HepG2 (cell line): ENCODE measurements around the gene TRAP1. TPM values are rescaled to one million over a fixed set of nuclear protein-coding genes. Genes with fewer than 3 reads are reported as not detected.

ENCODE experiments used
- ATAC-seq: fragments of 200-7000 bp; cut with Tn5 transposase; 3 replicates; pipeline ENCODE4 v1.9.1; 2020; ENCODE audit warnings: mild to moderate bottlenecking, moderate library complexity
- BruUV-seq: library from RNA; stranded (reverse); fragments of 400-500 nt; replicated peaks from 2 replicates; lab custom pipeline; 2021; lab: Mats Ljungman, UMichigan
- CTCF ChIA-PET: fragments of 300-600 bp; formaldehyde crosslinking; extraction: SDS; loops from one replicate; lab custom pipeline; 2021; ENCODE audit warnings: low total read pairs, inconsistent platforms, low intra/inter-chr PET ratio; lab: Yijun Ruan, JAX
- POLR2A ChIA-PET: fragments of 350-600 bp; sonication (Branson Sonifier 250); formaldehyde crosslinking; loops from one replicate; lab custom pipeline; 2020; ENCODE audit warnings: antibody characterized with exemption, inconsistent platforms; lab: Yijun Ruan, JAX
- DNase-seq: peaks from one replicate; pipeline ENCODE4 v3.0.0-alpha.2; 2015; ENCODE audit warnings: low spot score
- FAIRE-seq: peaks from 3 replicates; lab custom pipeline; 2011; peaks lifted over from hg19 to GRCh38; lab: Jason Lieb, UNC
- H2AFZ ChIP-seq: one replicate; pipeline ENCODE4 v1.6.1; 2011; ENCODE audit warnings: low read length, inconsistent platforms
- H3K27ac ChIP-seq: fragments of 300-600 bp; 3 replicates; pipeline ENCODE4 v1.8.0; 2011; ENCODE audit warnings: mixed run types, mild to moderate bottlenecking, mixed read lengths, low read length, inconsistent platforms; ENCODE audit not compliant: insufficient read depth; ENCODE audit errors: extremely low read length
- H3K27me3 ChIP-seq, 2 experiments: fragments of 200-600 bp in 1 of 2; 2 replicates in 1 of 2; 3 replicates in 1 of 2; pipeline versions ENCODE4 v1.6.0 to v1.8.0; 2011; ENCODE audit warnings: low read length in 2 of 2, mild to moderate bottlenecking in 2 of 2, moderate library complexity in 2 of 2, inconsistent platforms in 1 of 2; ENCODE audit not compliant: insufficient read depth in 2 of 2, control insufficient read depth in 1 of 2
- H3K36me3 ChIP-seq, 2 experiments: fragments of 200-600 bp in 1 of 2; replicated peaks in 1 of 2; 2 replicates in 1 of 2; 3 replicates in 1 of 2; pipeline versions ENCODE4 v1.5.1 to v1.8.0; 2011; ENCODE audit warnings: low read length in 2 of 2, inconsistent platforms in 1 of 2; ENCODE audit not compliant: insufficient read depth in 2 of 2, control insufficient read depth in 1 of 2
- H3K4me1 ChIP-seq: 2 replicates; pipeline ENCODE4 v1.5.1; 2012; ENCODE audit warnings: low read length, inconsistent platforms; ENCODE audit not compliant: insufficient read depth
- H3K4me2 ChIP-seq: 2 replicates; pipeline ENCODE4 v1.6.0; 2011; ENCODE audit warnings: low read depth, low read length, inconsistent platforms
- H3K4me3 ChIP-seq, 3 experiments: fragments of 200-600 bp in 1 of 3; sonication (generic), shearing (Covaris generic) in 1 of 3; replicated peaks in 1 of 3; 2 replicates each; pipeline ENCODE4 v1.5.1; 2011 to 2016; ENCODE audit warnings: low read length in 3 of 3, inconsistent platforms in 2 of 3, low read depth in 2 of 3, mild to moderate bottlenecking in 2 of 3, control low read depth in 1 of 3, mixed read lengths in 1 of 3; ENCODE audit not compliant: insufficient read depth in 1 of 3
- H3K79me2 ChIP-seq: one replicate; pipeline ENCODE4 v1.6.1; 2011; ENCODE audit warnings: low read length, inconsistent platforms; ENCODE audit not compliant: insufficient read depth
- H3K9ac ChIP-seq: 2 replicates; pipeline ENCODE4 v1.6.0; 2011; ENCODE audit warnings: mild to moderate bottlenecking, low read depth, low read length, inconsistent platforms; ENCODE audit not compliant: insufficient read depth
- H3K9me3 ChIP-seq: 2 replicates; pipeline ENCODE4 v1.5.1; 2012; ENCODE audit warnings: mild to moderate bottlenecking, low read length
- H4K20me1 ChIP-seq: 2 replicates; pipeline ENCODE4 v1.6.0; 2011; ENCODE audit warnings: inconsistent platforms, mild to moderate bottlenecking, low read length, moderate library complexity; ENCODE audit not compliant: insufficient read depth
- BCL6 ChIP-seq: IDR thresholded peaks from 2 replicates; pipeline ENCODE4 v1.6.1; 2016; ENCODE audit warnings: missing genetic modification reagents, missing compliant biosample characterization
- CCDC6 ChIP-seq: sonication (generic); formaldehyde crosslinking; IDR thresholded peaks from 2 replicates; pipeline ENCODE4 v1.8.1; 2022; ENCODE audit warnings: mild to moderate bottlenecking, missing genetic modification reagents, moderate library complexity
- ELK4 ChIP-seq: sonication (generic); formaldehyde crosslinking; IDR thresholded peaks from 2 replicates; pipeline ENCODE4 v1.9.0; 2021; ENCODE audit warnings: missing genetic modification reagents, borderline replicate concordance
- HDAC2 ChIP-seq: sonication (generic); formaldehyde crosslinking; IDR thresholded peaks from 2 replicates; pipeline ENCODE4 v1.4.0; 2020; ENCODE audit warnings: missing genetic modification reagents
- HNRNPLL ChIP-seq: fragments of 200-400 bp; formaldehyde crosslinking; IDR thresholded peaks from 2 replicates; pipeline ENCODE4 v1.6.1; 2017; ENCODE audit warnings: mild to moderate bottlenecking, low read depth, low read length; ENCODE audit not compliant: poor library complexity, severe bottlenecking
- KDM3A ChIP-seq: IDR thresholded peaks from 2 replicates; pipeline ENCODE4 v1.6.1; 2018; ENCODE audit warnings: low read depth, missing compliant biosample characterization
- MAF1 ChIP-seq: sonication (generic); formaldehyde crosslinking; IDR thresholded peaks from 2 replicates; pipeline ENCODE4 v1.5.0; 2020; ENCODE audit warnings: missing genetic modification reagents, borderline replicate concordance
- MED1 ChIP-seq: sonication (generic); formaldehyde crosslinking; IDR thresholded peaks from 2 replicates; pipeline ENCODE4 v1.4.0; 2020; ENCODE audit warnings: missing genetic modification reagents
- SMC3 ChIP-seq: IDR thresholded peaks from 2 replicates; pipeline ENCODE4 v1.6.1; 2011; ENCODE audit warnings: low read length, improper control_type of control experiment
- SNAPC2 ChIP-seq: sonication (generic); formaldehyde crosslinking; IDR thresholded peaks from 2 replicates; pipeline ENCODE4 v1.8.1; 2022; ENCODE audit warnings: mild to moderate bottlenecking, missing genetic modification reagents
- SP1 ChIP-seq, 2 experiments: fragments of 450-650 bp in 1 of 2; sonication (generic) in 1 of 2; formaldehyde crosslinking in 1 of 2; IDR thresholded peaks; 2 replicates each; pipeline versions ENCODE4 v1.4.0 to v1.6.1; 2016 to 2020; ENCODE audit warnings: missing genetic modification reagents in 1 of 2
- ZNF383 ChIP-seq: sonication (generic); formaldehyde crosslinking; IDR thresholded peaks from 2 replicates; pipeline ENCODE4 v1.4.0; 2020; ENCODE audit warnings: missing genetic modification reagents, mild to moderate bottlenecking, borderline replicate concordance
- WGBS: methylation state at CpG from one replicate; pipeline ENCODE4 v1.1.6; 2017; ENCODE audit warnings: low lambda C conversion rate; 5-methylcytosine and 5-hydroxymethylcytosine counted together
- in situ Hi-C: cut with HindIII; loops from 2 replicates; pipeline ENCODE4 v1.10.0; 2017; ENCODE audit warnings: low pct_unique_long_range_greater_than_20kb; ENCODE audit not compliant: extremely low pct_ligation_motif_present
- intact Hi-C: fragments of 100-400 bp; cut with micrococcal nuclease; formaldehyde crosslinking; loops from one replicate; pipeline ENCODE4 v1.10.0; 2022; ENCODE audit not compliant: unreplicated experiment
- polyA plus RNA-seq, 8 experiments: library from polyadenylated mRNA; depleted of rRNA in 3 of 8; stranded (reverse) in 7 of 8; unstranded in 1 of 8; fragments of >200 nt; fragmentation: Illumina TruSeq in 4 of 8; extraction: Trizol in 4 of 8; gene quantifications; 2 replicates each; pipeline versions ENCODE4 v1.2.1 to v1.2.3, GENCODE V29; 2011 to 2016; ENCODE audit warnings: low read depth in 4 of 8, missing spikeins in 1 of 8, mixed read lengths in 1 of 8; ENCODE audit not compliant: insufficient read depth in 1 of 8
- total RNA-seq, 5 experiments: library from RNA; depleted of rRNA; stranded (reverse); fragments of >200 nt; fragmentation: Illumina TruSeq; extraction: Trizol; gene quantifications; 2 replicates each; pipeline ENCODE4 v1.2.3, GENCODE V29; 2016; ENCODE audit warnings: low read depth in 1 of 5
- TF ChIP-seq, protein P1 (sequence below): IDR thresholded peaks from 2 replicates; pipeline ENCODE4 v1.6.1; 2016; ENCODE audit warnings: missing genetic modification reagents, missing compliant biosample characterization

TRAP1 gene
- total and polyA plus RNA-seq, 2 of the 13 experiments (the other 11 are each of a cell fraction or from before 2014, with no cell fraction given) = 127 to 240 TPM

- TF ChIP-seq MED1 (no peak), HNRNPLL (no peak), SNAPC2 (CRISPR knock-in tag) (no peak)
- TF ChIP-seq, protein P1, sequence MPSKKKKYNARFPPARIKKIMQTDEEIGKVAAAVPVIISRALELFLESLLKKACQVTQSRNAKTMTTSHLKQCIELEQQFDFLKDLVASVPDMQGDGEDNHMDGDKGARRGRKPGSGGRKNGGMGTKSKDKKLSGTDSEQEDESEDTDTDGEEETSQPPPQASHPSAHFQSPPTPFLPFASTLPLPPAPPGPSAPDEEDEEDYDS (CRISPR knock-in tag) = no peak
- TF ChIP-seq, all 625 proteins: peak for 0
Observed at GRCh38 chr16:3725276-3725675, 8.0 kb upstream of the TRAP1 start (continued).

DNA sequence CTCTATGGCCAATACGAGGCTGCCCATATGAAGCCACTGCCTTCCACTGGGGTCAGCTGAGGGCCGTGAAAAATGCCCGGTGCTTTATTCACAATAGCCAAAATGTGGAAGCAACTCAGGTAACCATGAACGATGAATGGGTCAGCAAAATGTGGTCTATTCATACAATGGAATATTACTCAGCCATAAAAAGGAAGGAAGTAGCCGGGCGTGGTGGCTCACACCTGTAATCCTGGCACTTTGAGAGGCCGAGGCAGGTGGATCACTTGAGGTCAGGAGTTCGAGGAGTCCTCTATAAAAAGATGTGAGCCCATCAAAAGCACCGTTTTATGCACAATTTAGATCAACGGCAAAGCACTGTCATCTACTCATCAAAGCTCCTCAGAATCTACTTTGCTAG lies 5.2 kb upstream of the TRAP1 start:
- Histone ChIP-seq H4K20me1 (no peaks in the 10 kb centered on the region), H3K4me1 (peaks cover 18% of the 10 kb centered on the region), H3K4me2 (no peak overlapping the region), H3K4me3 (no peak overlapping the region), H3K36me3 (peaks cover 2 to 6% of the 10 kb centered on the region in 2 experiments; a peak in 3 of 5 replicates), H3K79me2 (no peaks in the 10 kb centered on the region), H3K9ac (no peak overlapping the region), H3K27ac (no peak overlapping the region), H2AFZ (no peak overlapping the region), H3K27me3 (peaks cover 0 to 2% of the 10 kb centered on the region in 2 experiments; a peak in 1 of 5 replicates), H3K9me3 (no peaks in the 10 kb centered on the region)
- CTCF ChIA-PET = no interaction called here
- ATAC-seq (no peak), DNase-seq (no peak), FAIRE-seq (no peak)
- in situ Hi-C loops (no loop called here), intact Hi-C loops (no loop called here)
- 57% methylated on average over 10 of the region's 10 CpGs for WGBS
- no TSS peak for BruUV-seq
- POLR2A ChIA-PET = no interaction called here
- TF ChIP-seq KDM3A (no peak), MAF1 (CRISPR knock-in tag) (no peak), BCL6 (CRISPR knock-in tag) (no peak), SP1 (IDR thresholded peaks at IDR 0.05) (no peak), SP1 (CRISPR knock-in tag; IDR thresholded peaks at IDR 0.05) (no peak), ZNF383 (CRISPR knock-in tag) (no peak), CCDC6 (CRISPR knock-in tag) (no peak), HDAC2 (no peak), ELK4 (CRISPR knock-in tag) (no peak), SMC3 (no peak)
